ENCODE results near the gene NAT8L.
"Not testable (repeated sequence)": the region's sequence is repeated elsewhere in the genome, so short reads cannot be mapped to it uniquely, and the experiment has no call there.

NAT8L gene, protein sequence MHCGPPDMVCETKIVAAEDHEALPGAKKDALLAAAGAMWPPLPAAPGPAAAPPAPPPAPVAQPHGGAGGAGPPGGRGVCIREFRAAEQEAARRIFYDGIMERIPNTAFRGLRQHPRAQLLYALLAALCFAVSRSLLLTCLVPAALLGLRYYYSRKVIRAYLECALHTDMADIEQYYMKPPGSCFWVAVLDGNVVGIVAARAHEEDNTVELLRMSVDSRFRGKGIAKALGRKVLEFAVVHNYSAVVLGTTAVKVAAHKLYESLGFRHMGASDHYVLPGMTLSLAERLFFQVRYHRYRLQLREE

DNA sequence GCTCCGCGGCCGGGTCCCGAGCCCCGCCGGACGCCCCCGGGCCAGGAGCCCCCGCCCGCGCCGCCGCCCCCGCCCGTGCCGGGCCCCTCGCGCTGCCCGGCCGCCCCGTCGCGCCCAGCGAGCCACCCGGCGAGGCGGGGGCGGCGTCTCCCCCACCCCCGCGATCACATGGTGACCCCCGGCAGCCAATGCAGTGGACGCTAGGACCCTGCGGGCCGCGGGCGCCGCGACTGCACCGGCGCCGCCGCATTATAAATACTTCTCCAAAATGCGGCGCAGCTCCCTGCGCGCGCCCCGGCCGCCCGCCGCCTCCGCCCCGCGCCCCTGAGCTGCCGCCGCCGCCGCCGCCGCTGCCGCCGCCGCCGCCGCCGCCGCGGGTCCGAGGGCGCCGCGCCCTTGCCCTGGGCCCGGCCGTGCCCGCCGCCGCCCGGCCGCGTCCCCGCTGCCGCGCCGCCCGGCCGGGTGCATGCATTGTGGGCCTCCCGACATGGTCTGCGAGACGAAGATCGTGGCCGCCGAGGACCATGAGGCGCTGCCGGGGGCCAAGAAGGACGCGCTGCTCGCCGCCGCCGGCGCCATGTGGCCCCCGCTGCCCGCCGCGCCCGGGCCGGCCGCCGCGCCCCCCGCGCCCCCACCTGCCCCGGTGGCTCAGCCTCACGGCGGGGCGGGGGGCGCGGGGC, at the start of gene NAT8L:
Gene NAT8L, plus strand, starts transcription at position 282 of the 680 bp plus-strand sequence. Its CDS starts 185 bp downstream, at position 467.
- DNase-seq (ENCODE audit: low spot score): peak; percentile 85

DNA sequence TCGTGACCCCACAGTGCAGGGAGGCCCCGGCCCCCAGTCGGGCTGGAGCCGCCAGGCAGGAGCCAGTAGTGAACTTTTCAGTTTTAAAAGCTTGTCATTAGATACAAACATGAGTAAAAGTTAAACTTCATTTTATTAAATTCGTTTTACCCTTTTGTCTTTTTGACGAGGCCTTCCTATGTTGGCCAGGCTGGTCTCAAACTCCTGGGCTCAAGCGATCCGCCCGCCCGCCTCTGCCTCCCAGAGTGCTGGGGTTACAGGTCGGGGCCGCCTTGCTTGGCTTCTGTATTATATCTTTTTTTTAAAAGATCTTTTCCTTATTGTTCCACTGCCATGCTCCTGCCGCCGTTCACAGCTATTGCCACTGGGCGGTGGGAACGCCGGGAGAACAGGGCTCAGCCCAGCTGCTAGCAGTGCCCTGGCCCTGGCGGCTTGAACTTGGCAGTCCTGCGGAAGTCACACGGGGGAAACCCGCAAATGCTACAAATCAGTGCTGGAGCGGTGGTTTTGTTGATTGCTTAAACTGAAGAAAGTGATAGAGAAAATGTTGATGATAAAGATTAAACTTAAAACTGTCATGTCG, 49.4 kb upstream of the NAT8L start:
- peak; percentile 65 for DNase-seq (ENCODE audit: low spot score)

DNA sequence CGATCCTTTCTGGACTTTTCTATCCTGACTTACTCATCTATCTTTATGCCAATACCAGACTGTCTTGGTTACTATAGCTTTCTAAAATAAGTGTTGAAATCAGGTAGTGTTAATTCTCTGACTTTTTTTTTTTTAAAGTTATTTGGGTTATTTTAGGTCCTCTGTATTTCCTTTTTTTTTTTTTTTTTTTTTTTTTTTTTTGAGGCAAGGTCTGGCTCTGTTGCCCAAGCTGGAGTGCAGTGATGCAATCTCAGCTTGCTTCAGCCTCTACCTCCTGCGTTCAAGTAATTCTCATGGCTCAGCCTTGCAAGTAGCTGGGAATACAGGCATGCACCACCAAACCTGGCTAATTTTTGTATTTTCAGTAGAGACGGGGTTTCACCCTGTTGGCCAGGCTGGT, 47.5 kb upstream of the NAT8L start:
- DNase-seq (ENCODE audit: low spot score): no peak

DNA sequence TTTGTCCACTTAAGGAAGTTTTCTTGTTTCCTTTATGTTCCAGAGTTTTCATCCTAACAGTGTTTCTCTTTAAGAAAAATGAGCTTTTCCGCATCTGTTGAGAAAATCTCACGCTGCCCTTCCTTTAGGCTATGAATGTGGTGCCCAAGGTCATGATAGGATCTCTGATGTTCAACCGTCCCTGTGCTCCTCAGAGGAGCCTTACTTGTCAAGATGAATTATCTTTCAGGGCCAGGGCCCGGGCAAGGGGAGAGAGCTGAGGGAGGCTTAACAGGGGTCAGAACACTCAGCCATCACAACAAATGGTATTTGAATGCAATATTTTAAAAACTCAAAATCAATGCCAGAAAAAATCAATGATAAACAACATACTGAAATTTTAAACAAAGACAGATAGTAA, 44.1 kb upstream of the NAT8L start:
- DNase-seq (ENCODE audit: low spot score): no peak

DNA sequence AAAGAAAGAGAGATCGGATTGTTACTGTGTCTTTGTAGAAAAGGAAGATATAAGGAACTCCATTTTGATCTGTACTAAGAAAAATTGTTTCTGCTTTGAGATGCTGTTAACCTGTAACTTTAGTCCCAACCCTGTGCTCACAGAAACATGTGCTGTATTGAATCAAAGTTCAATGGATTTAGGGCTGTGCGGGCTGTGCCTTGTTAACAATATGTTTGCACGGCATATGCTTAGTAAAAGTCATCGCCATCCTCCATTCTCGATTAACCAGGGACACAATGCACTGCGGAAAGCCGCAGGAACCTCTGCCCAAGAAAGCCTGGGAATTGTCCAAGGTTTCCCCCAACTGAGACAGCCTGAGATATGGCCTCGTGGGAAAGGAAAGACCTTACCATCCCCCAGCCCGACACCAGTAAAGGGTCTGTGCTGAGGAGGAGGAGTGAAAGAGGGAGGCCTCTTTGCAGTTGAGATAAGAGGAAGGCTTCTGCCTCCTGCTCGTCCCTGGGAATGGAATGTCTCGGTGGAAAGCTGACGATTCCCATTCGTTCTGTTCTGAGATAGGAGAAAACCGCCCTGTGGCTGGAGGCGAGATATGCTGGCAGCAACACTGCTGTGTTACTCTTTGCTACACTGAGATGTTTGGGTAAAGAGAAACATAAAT, 37.6 kb upstream of the NAT8L start:
- not testable (repeated sequence) for DNase-seq (ENCODE audit: low spot score)

DNA sequence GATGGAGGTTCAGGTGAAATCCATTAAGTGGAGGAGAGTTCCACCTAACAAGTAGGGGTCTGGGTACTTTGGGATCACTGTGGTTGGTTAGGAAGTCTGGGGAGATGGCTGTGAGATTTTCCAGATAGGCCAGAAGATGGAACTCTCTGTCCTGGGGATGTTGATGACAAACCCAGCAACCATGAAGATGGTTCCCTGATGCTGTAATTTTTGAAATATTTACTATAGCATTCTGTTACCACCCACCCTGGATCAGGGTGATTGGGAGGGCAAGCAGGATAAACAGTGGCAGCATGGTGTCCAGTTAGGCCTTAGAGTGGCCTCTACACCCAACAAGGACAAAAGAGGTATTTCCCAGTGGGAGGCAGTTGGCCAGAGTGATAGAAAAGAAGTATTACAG, 34.4 kb upstream of the NAT8L start:
- DNase-seq (ENCODE audit: low spot score): no peak

DNA sequence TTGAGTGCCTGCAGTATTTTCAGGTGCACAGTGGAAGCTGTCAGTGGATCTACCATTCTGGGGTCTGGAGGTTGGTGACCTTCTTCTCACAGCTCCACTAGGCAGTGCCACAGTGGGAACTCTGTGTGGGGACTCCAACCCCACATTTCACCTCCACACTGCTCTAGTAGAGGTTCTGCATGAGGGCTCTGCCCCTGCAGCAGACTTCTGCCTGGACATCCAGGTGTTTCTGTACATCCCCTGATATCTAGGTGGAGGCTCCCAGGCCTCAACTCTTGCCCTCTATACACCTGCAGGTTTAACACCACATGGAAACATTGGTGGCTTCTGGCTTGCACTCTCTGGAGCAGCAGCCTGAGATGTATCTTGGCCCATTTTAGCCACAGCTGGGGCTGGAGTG, 33.3 kb upstream of the NAT8L start:
- DNase-seq (ENCODE audit: low spot score): no peak

DNA sequence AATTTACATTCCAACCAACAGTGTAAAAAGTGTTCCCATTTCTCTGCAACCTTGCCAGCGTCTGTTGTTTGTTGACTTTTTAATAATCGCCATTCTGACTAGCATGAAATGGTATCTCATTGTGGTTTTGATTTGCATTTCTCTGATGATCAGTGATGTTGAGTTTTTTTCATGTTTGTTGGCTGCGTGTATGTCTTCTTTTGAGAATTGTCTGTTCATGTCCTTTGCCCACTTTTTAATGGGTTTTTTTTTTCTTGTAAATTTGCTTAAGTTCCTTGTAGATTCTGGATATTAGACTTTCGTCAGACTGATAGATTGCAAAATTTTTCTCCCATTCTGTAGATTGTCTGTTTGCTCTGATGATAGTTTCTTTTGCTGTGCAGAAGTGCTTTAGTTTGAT, 32.0 kb upstream of the NAT8L start:
- DNase-seq (ENCODE audit: low spot score): not testable (repeated sequence)

DNA sequence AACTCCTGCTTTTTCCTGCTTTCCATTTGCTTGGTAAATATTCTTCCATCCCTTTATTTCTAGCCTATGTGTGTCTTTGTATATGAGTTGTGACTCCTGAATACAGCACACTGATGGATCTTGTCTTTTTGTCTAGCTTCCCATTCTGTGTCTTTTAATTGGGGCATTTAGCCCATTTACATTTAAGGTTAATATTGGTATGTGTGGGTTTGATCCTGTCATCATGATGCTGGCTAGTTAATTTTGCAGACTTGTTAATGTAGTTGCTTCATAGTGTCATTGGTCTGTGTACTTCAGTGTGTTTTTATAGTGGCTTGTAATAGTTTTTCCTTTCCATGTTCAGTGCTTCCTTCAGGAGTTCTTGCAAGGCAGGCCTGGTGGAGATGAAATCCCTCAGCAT, 28.0 kb upstream of the NAT8L start:
- not testable (repeated sequence) for DNase-seq (ENCODE audit: low spot score)

DNA sequence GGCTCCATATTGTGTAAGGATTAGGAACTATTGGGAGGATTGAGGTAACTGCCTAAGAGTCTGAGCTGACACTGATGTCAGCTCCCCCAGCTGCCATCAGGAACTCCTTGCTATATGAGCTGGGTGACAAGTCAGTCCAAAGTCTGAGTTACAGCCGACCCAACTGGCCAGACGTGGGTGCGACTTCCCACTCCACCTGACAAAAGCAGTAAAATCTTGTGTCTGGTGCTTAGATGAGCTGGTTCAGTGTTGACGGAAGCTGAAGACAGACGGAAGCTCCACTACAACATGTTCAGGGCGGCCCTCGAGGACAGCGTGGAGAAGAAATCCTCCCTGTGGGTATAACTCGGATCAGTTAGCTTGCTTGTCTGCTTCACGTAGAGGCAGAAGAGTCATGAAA, 22.8 kb upstream of the NAT8L start:
- DNase-seq (ENCODE audit: low spot score): no peak

DNA sequence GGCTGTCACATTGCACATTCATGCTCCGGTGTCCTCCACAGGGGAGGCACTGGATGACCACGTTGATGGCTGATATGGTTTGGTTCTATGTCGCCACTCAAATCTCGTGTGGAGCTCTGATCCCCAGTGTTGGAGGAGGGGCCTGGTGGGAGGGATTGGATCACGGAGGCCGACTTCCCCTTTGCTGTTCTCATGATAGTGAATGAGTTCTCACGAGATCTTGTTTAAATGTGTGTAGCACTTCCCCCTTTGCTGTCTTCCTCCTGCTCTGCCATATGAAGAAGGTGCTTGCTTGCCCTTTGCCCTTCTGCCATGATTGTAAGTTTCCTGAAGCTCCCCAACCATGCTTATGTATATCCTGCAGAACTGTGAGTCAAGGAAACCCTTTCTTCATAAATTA, 22.3 kb upstream of the NAT8L start:
- no peak for DNase-seq (ENCODE audit: low spot score)

DNA sequence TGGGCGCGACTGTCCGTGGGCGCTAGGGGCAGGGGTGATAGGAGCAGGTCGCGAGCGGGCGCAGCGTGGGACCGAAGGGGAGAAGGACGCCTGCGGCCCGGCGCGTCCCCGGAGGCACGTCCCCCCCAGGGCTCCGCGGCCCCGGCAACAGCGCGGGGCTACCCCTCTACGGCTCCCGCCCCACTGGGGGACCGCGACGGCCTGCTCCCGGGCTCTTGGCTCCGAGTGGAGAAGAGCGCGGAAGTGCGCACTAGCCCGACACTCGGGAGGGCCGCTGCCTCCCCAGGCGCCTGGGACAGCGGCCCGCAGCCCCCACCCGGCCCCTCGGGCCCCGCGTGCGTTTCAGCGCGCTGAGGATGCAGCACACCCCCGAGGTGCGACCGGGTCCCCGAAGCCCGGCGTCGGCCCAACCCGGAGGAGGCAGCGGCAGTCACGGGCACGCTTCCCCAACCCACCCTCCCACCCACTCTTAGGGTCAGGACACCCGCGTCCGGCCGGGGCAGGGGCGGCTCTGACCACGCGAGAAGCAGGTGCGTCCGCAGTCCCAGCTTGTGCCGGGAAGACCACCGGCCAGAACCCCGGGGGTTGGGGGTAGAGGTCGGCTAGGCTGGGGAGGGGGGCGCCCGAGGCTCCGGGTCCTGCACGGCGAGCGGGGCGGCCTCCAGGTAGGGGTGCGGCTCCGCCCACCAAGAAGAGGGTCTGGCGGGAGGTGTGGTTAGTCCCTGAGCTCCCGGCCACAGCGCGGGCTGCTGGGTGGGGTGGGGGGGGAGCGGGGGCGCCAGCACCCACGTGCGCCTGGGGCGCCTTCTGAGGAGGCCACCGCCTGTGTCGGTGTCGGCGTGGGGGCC, 18.5 kb upstream of the NAT8L start:
- DNase-seq (ENCODE audit: low spot score): no peak

DNA sequence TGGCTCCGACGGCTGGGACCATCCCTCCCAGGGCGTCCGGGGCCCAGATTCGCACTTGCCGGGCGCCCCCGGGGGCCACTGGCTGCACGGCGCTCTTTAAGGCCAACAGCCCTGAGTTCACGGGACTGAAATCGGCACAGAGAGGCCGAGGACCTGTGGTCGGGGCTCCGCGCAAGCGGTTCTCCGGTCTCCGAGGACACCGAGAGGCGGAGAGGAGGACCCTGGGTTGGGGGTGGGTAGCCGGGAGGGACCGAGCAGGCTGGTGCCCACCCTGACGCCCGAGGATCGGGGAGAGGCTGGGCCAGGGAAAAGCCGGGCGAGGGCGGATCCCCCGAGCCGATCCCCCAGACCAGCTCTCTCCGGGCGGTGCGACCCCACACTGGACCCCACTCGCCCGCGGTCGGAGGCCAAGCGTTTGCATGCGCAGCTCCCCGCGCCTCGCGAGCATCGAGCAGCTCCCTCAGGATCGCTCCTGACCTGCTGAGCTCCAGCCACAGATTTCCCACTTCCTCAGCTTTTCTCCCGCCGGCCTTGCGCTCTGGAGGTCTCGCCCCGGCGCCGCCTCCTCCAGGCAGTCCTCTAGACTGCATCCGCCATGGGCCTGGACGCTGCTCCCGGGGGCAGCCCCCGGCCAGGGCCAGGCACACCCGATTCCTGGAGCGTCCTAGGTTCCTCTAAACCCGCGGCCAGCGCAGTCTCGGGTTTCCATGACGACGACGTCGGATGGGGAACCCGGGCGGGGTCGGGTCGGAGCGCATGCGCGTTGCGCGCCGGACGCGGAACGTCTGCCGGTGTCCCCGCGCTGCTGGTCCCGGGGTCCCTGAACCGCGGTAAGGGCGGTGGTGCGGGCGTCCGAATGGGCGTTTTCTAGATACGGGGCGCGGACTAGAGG, 17.6 kb upstream of the NAT8L start:
- DNase-seq (ENCODE audit: low spot score): peak; percentile 87

DNA sequence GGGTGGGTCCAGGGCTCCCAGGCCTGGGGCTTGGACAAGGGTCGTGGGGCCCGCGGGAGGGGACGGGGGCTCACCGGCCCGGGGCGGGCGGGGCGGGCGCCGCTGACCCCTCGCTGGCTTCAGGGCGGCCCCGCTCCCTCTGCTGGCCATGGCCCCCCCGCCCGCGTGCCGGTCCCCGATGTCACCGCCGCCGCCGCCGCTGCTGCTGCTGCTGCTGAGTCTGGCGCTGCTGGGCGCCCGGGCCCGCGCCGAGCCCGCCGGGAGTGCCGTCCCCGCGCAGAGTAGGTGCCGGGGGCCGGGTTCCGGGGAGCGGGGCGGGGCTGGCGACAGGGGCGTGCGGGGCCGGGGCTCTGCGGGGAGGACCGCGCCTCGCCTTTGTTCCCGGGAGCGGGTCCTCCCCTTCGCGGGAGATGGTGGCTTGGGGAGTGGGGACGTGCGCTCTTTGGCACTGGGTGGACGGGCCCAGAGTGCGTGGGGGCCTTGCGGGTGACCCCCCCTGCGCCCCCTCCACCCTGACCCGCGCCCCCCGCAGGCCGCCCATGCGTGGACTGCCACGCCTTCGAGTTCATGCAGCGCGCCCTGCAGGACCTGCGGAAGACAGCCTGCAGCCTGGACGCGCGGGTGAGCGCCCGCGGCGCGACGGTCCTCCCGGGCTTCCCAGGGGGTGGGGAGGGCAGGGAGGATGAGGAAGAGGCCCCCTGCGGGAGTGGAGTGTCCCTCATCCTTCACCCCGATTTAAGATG, 16.8 kb upstream of the NAT8L start:
- peak; percentile 67 for DNase-seq (ENCODE audit: low spot score)

DNA sequence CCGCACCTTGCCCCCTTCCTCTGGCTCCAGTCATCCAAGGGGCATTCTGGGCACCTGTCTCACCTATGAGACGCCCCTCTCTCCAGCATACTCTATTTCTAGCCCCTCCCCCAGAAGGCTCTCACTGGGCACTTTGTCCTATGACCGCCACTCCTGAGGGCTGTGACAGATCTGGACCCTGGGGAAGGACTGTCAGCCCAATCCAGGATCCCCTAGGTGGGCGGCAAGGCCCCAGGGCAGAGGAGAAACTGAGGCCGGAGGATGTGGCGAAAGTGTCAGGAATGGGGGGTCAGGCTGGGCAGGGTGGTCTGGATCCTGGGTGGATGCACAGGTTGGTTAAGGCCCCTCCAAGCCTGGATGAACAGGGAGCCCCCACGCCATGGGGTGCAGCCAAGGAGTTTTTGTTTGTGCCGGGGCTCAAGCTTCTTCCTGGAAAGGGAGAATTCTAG, 16.2 kb upstream of the NAT8L start:
- no peak for DNase-seq (ENCODE audit: low spot score)

DNA sequence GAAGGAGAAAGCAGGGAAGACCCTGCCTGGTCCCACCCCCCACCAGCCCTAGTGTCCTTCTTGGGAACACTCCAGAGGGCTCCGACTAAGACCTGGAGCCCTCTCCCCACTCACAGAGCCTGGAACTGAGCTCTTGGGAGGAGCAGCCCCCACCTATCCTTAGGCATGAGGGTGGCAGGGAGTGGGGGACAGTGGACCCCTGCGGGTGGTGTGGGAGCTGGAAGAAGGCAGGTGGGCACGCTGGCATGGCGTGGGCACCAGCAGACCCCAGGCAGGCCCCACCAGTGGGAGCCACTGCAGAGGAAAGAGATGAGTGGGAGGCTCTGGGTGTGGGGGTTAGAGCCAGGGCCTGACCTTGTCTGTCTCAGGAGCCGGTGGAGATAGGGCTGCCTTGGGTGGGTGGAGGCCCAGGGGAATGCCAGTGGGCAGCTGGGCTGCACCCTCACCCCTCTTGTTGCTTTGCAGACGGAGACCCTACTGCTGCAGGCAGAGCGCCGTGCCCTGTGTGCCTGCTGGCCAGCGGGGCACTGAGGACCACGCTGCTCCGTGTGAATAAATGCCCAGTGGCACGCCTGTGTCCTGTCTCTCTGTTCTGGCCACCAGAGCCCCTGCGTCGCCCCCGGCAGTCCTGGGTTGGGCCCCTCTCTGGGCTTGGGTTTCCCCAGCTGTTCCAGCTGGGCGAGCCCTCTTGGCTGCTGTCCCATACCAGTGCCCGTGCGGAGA, 15.6 kb upstream of the NAT8L start:
- DNase-seq (ENCODE audit: low spot score): no peak

DNA sequence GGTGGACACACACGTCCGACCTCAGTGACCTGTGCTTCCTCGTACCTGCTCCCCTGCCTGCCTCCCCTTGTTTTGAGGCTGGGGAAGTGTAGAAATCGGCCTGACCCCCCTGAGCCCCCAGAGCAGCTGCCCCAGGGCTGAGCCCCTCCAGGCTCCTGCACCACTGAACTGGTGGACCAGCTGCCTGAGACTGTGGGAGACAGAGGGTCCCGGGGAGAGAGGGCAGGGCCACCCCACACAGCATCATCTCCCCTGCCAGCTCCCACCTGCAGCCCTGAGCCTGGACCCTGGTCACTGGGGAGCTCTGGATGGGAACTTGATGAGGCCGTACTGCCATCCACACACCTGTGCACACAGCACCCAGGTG, 15.0 kb upstream of the NAT8L start:
- DNase-seq (ENCODE audit: low spot score): no peak

DNA sequence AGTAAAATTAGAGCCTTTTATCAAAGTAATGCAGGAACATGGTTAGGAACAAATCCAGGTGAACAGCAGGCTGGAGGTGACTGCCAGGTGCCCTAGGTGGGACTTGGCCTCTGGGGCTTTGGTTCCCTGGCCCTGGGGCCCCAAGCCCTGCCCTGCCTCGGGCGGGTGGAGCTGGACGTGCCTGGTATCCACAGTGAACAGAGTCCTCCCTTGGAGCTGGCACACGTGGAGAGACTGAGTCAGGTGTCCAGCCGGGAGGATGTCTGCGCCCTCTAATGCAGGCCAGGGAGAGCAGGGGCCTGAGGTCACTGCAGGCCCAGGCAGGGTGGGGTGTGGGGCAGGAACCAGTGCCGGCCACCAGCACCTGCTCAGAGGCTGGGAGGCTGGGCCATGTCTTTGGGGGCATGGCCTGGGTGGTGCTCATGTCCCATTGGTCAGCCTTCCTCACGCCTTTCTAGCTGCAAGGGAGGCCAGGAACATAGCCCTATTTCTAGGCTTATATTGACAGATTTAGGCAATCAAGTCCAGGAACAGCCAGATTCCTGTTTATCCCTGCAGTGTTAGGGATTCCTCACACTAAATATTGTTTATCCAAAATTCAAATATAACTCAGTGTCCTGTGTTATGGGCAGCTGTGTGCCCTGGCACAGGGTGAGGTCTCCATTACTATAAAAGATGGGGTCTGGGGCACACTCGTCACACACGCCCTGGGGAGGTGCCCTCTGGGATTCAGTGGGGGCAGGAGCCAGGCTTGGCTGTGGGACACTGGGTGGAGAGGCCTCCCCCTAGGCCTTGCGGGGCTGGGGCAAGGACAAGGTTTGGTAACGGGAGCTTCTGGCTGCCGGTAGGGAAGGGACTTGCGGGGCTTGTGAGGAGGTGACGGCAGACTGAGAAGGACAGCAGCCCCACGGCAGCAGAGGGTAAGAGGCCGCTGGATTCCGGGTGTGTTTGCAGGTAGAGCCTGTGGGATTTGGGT, 14.3 kb upstream of the NAT8L start:
- no peak for DNase-seq (ENCODE audit: low spot score)

All from Ammon's horn (tissue), 1 donor.